ENCODE results near the gene TNKS2.
"Not testable (repeated sequence)": the region's sequence is repeated elsewhere in the genome, so short reads cannot be mapped to it uniquely, and the experiment has no call there.

TNKS2 gene

GRCh38 chr10:91798649-91799611 is 704 bp downstream of the TNKS2 start:
- H3K9ac ChIP-seq (ENCODE audit: low read length), result peak overlapping the region; percentile 98
- H3K27me3 ChIP-seq (ENCODE audit: control insufficient read depth, insufficient read depth, low read length), result no peaks in the 10 kb centered on the region
- peaks cover 2% of the 10 kb centered on the region for H3K36me3 ChIP-seq (ENCODE audit: control insufficient read depth, insufficient read depth, low read length)
- H3K4me3 ChIP-seq (ENCODE audit: low read length), result peak overlapping the region; percentile 99
- peaks cover 16% of the 10 kb centered on the region for H3K4me1 ChIP-seq (ENCODE audit: control insufficient read depth, insufficient read depth, low read length)
- peak overlapping the region; percentile 95 for H3K27ac ChIP-seq (ENCODE audit: low read depth, low read length)

DNA sequence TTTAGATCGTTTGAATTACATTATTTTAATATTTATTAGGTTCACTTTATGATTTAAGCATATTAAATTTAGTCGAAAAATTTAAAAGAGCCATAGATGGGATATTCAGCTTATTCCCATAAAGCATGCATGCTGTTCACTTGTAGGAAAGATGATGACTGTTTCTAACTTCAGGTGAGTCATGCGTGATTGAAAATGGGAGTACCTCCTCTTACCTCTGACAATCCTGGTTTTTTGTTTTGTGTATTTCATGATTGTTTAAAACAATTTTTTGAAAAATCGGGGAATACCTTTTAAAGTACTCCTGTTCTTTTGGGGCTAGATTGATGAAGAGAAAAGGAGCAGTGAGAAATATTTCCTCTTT is 1.4 kb downstream of the TNKS2 start:
- H3K4me3 ChIP-seq (ENCODE audit: low read length), result peak overlapping the region; percentile 99
- peaks cover 2% of the 10 kb centered on the region for H3K36me3 ChIP-seq (ENCODE audit: control insufficient read depth, insufficient read depth, low read length)
- H3K9ac ChIP-seq (ENCODE audit: low read length), result no peak overlapping the region
- H3K27ac ChIP-seq (ENCODE audit: low read depth, low read length), result peak overlapping the region; percentile 95
- peaks cover 19% of the 10 kb centered on the region for H3K4me1 ChIP-seq (ENCODE audit: control insufficient read depth, insufficient read depth, low read length)
- H3K27me3 ChIP-seq (ENCODE audit: control insufficient read depth, insufficient read depth, low read length), result no peaks in the 10 kb centered on the region

DNA sequence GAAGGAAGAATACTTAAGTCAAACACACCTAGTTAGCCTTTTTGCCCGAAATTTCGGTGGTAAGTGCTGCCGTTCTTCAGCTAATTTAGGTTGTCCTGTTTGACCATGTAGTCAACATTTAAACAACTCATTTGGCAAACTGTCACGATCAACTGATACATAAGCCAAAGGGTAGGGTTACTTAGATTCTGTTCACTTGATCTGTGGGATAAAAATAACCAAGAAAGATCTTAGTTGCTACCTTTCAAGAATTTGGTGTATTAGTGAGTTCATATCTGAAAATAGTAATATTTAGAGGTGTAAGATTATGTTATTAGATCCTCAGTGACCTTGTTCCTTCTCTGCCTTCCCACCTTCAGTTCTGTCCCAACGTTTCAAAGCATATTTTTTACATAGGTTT is 2.0 kb downstream of the TNKS2 start:
- Histone ChIP-seq H3K27ac (ENCODE audit: low read depth, low read length) (no peak overlapping the region), H3K27me3 (ENCODE audit: control insufficient read depth, insufficient read depth, low read length) (no peaks in the 10 kb centered on the region), H3K36me3 (ENCODE audit: control insufficient read depth, insufficient read depth, low read length) (peaks cover 2% of the 10 kb centered on the region), H3K4me1 (ENCODE audit: control insufficient read depth, insufficient read depth, low read length) (peaks cover 19% of the 10 kb centered on the region), H3K4me3 (ENCODE audit: low read length) (peak overlapping the region; percentile 99), H3K9ac (ENCODE audit: low read length) (no peak overlapping the region)

- Histone ChIP-seq H3K4me3 (ENCODE audit: low read length) (no peak overlapping the region), H3K27ac (ENCODE audit: low read depth, low read length) (no peak overlapping the region), H3K9ac (ENCODE audit: low read length) (no peak overlapping the region), H3K36me3 (ENCODE audit: control insufficient read depth, insufficient read depth, low read length) (peaks cover 2% of the 10 kb centered on the region), H3K4me1 (ENCODE audit: control insufficient read depth, insufficient read depth, low read length) (peaks cover 19% of the 10 kb centered on the region), H3K27me3 (ENCODE audit: control insufficient read depth, insufficient read depth, low read length) (no peaks in the 10 kb centered on the region)
Measured at GRCh38 chr10:91800756-91801155, 2.5 kb downstream of the TNKS2 start.

DNA sequence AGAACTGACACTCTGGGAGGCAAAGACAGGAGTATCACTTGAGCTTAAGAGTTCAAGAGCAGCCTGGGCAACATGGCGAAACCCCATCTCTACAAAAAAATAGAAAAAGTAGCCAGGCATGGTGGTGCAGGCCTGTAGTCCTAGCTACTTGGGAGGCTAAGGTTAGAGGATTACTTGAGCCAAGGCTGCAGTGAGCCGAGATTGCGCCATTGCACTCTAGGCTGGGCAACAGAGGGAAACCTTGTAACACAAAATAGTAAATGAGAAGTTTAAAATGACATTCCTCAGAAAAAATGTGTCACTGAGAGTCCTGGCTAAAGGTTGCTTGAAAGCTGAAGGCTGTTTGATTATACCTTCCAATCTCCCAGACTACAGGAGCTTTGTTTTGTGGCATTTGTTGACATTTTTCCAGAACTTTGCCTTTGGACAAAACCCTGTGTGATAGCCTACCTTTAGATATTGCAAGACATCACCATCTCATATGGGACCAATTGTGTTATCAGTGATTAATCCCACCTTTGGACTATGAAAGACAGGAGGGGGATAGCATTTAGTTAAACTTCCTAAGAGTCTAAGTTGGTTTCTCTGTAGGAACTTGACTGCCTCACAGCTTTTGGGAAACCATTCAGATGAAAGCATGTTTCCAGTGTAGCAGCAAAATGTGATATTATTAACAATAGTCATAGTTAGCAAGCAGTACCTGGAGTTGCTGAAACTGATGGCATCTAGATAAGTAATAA is 5.3 kb downstream of the TNKS2 start:
- H3K36me3 ChIP-seq (ENCODE audit: control insufficient read depth, insufficient read depth, low read length), result peaks cover 2% of the 10 kb centered on the region
- H3K27ac ChIP-seq (ENCODE audit: low read depth, low read length), result no peak overlapping the region
- H3K4me1 ChIP-seq (ENCODE audit: control insufficient read depth, insufficient read depth, low read length), result peaks cover 11% of the 10 kb centered on the region
- no peaks in the 10 kb centered on the region for H3K27me3 ChIP-seq (ENCODE audit: control insufficient read depth, insufficient read depth, low read length)
- H3K9ac ChIP-seq (ENCODE audit: low read length), result no peak overlapping the region
- no peak overlapping the region for H3K4me3 ChIP-seq (ENCODE audit: low read length)

GRCh38 chr10:91804126-91804510 is 5.9 kb downstream of the TNKS2 start:
- Histone ChIP-seq H3K27me3 (ENCODE audit: control insufficient read depth, insufficient read depth, low read length) (no peaks in the 10 kb centered on the region), H3K4me1 (ENCODE audit: control insufficient read depth, insufficient read depth, low read length) (peaks cover 11% of the 10 kb centered on the region), H3K4me3 (ENCODE audit: low read length) (no peak overlapping the region), H3K27ac (ENCODE audit: low read depth, low read length) (no peak overlapping the region), H3K36me3 (ENCODE audit: control insufficient read depth, insufficient read depth, low read length) (no peaks in the 10 kb centered on the region), H3K9ac (ENCODE audit: low read length) (no peak overlapping the region)

- no peak overlapping the region for H3K27ac ChIP-seq (ENCODE audit: low read depth, low read length)
- peaks cover 6% of the 10 kb centered on the region for H3K4me1 ChIP-seq (ENCODE audit: control insufficient read depth, insufficient read depth, low read length)
- no peak overlapping the region for H3K9ac ChIP-seq (ENCODE audit: low read length)
- no peak overlapping the region for H3K4me3 ChIP-seq (ENCODE audit: low read length)
- no peaks in the 10 kb centered on the region for H3K27me3 ChIP-seq (ENCODE audit: control insufficient read depth, insufficient read depth, low read length)
- H3K36me3 ChIP-seq (ENCODE audit: control insufficient read depth, insufficient read depth, low read length), result no peaks in the 10 kb centered on the region
Measured at GRCh38 chr10:91805110-91805838, 7.0 kb downstream of the TNKS2 start.

DNA sequence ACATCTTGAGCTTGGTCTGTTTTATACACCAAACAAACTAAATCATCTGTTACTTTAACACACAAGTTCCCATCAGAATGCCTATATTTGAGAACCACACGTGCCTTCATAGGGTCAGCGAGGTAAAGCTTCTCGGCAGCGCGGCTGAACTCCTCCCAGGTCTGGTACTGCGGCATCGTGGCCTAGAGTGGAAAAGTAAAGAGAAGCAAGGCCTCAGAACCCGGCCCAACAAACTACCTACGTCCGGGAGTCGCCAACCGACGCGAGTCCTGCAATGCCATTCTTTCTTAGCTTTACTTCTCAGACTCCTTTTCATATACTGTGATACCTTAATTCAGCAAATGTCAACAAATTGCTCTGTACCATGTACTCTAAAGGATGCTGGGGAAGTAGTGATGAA is 9.0 kb downstream of the TNKS2 start:
- H3K4me1 ChIP-seq (ENCODE audit: control insufficient read depth, insufficient read depth, low read length); H3K27ac ChIP-seq (ENCODE audit: low read depth, low read length); H3K27me3 ChIP-seq (ENCODE audit: control insufficient read depth, insufficient read depth, low read length); H3K9ac ChIP-seq (ENCODE audit: low read length); H3K4me3 ChIP-seq (ENCODE audit: low read length); H3K36me3 ChIP-seq (ENCODE audit: control insufficient read depth, insufficient read depth, low read length): not testable (repeated sequence)

DNA sequence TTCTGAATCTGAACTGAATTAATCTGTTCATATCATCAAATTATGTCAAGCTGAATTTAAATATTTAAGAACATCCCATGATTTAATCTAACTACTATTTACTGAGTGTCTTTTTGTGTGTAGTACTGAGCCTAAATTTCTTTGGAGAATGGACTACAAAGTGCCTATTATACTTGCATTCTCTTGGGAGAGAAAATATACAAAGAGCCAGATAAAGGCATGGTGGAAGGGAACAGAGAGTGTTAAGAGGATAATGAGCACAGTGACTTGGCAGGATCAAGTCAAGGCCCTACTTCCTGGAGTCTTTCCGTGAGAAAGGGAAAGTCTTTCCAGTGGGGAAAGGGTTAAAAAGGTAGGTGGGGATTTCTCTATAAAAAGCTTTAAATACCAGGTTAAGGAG is 15.0 kb downstream of the TNKS2 start:
- Histone ChIP-seq H3K9ac (ENCODE audit: low read length) (no peak overlapping the region), H3K27ac (ENCODE audit: low read depth, low read length) (no peak overlapping the region), H3K4me3 (ENCODE audit: low read length) (no peak overlapping the region), H3K4me1 (ENCODE audit: control insufficient read depth, insufficient read depth, low read length) (no peaks in the 10 kb centered on the region), H3K27me3 (ENCODE audit: control insufficient read depth, insufficient read depth, low read length) (no peaks in the 10 kb centered on the region), H3K36me3 (ENCODE audit: control insufficient read depth, insufficient read depth, low read length) (peaks cover 8% of the 10 kb centered on the region)

GRCh38 chr10:91816981-91817380 is 18.8 kb downstream of the TNKS2 start:
- no peak overlapping the region for H3K9ac ChIP-seq (ENCODE audit: low read length)
- no peak overlapping the region for H3K4me3 ChIP-seq (ENCODE audit: low read length)
- no peaks in the 10 kb centered on the region for H3K27me3 ChIP-seq (ENCODE audit: control insufficient read depth, insufficient read depth, low read length)
- H3K27ac ChIP-seq (ENCODE audit: low read depth, low read length), result no peak overlapping the region
- H3K36me3 ChIP-seq (ENCODE audit: control insufficient read depth, insufficient read depth, low read length), result peaks cover 26% of the 10 kb centered on the region
- no peaks in the 10 kb centered on the region for H3K4me1 ChIP-seq (ENCODE audit: control insufficient read depth, insufficient read depth, low read length)

- Histone ChIP-seq H3K9ac (ENCODE audit: low read length) (no peak overlapping the region), H3K36me3 (ENCODE audit: control insufficient read depth, insufficient read depth, low read length) (peaks cover 28% of the 10 kb centered on the region), H3K27ac (ENCODE audit: low read depth, low read length) (no peak overlapping the region), H3K4me1 (ENCODE audit: control insufficient read depth, insufficient read depth, low read length) (no peaks in the 10 kb centered on the region), H3K27me3 (ENCODE audit: control insufficient read depth, insufficient read depth, low read length) (no peaks in the 10 kb centered on the region), H3K4me3 (ENCODE audit: low read length) (no peak overlapping the region)
Measured at GRCh38 chr10:91820144-91820543, 21.9 kb downstream of the TNKS2 start.

GRCh38 chr10:91824076-91824475 is 25.9 kb downstream of the TNKS2 start:
- Histone ChIP-seq H3K4me3 (ENCODE audit: low read length) (no peak overlapping the region), H3K4me1 (ENCODE audit: control insufficient read depth, insufficient read depth, low read length) (no peaks in the 10 kb centered on the region), H3K27ac (ENCODE audit: low read depth, low read length) (no peak overlapping the region), H3K36me3 (ENCODE audit: control insufficient read depth, insufficient read depth, low read length) (peaks cover 26% of the 10 kb centered on the region), H3K9ac (ENCODE audit: low read length) (no peak overlapping the region), H3K27me3 (ENCODE audit: control insufficient read depth, insufficient read depth, low read length) (no peaks in the 10 kb centered on the region)

Measured in rectal smooth muscle tissue (tissue), 1 donor.